GM21529 (cell line): ENCODE measurements around the gene ENOPH1.
"Not testable (repeated sequence)": the region's sequence is repeated elsewhere in the genome, so short reads cannot be mapped to it uniquely, and the experiment has no call there.

Experiments
- ATAC-seq: cut with Tn5 transposase; IDR thresholded peaks from one replicate; pipeline ENCODE4 v1.9.1; 2021; ENCODE audit not compliant: unreplicated experiment

The ENOPH1 gene

GRCh38 chr4:82467471-82467870 lies 37.1 kb downstream of the ENOPH1 start:
- no peak for ATAC-seq

GRCh38 chr4:82469791-82470345 lies 39.5 kb downstream of the ENOPH1 start:
- ATAC-seq, result no peak

- ATAC-seq, result not testable (repeated sequence)
Measured at GRCh38 chr4:82473080-82473479, 42.7 kb downstream of the ENOPH1 start.

GRCh38 chr4:82473621-82474164 lies 43.3 kb downstream of the ENOPH1 start:
- no peak for ATAC-seq

- ATAC-seq, result not testable (repeated sequence)
Measured at GRCh38 chr4:82475931-82476330, 45.5 kb downstream of the ENOPH1 start.

GRCh38 chr4:82477469-82477868 lies 47.1 kb downstream of the ENOPH1 start:
- ATAC-seq, result not testable (repeated sequence)

GRCh38 chr4:82479562-82479961 lies 49.2 kb downstream of the ENOPH1 start:
- ATAC-seq, result no peak

GRCh38 chr4:82480771-82481505 lies 50.5 kb downstream of the ENOPH1 start:
- ATAC-seq, result no peak

GRCh38 chr4:82481506-82481840 lies 51.1 kb downstream of the ENOPH1 start:
- no peak for ATAC-seq

- ATAC-seq, result no peak
Measured at GRCh38 chr4:82482387-82482786, 52.0 kb downstream of the ENOPH1 start.

- ATAC-seq, result no peak
Measured at GRCh38 chr4:82484996-82485783, 54.8 kb downstream of the ENOPH1 start.

- ATAC-seq, result no peak
Measured at GRCh38 chr4:82489076-82489475, 58.7 kb downstream of the ENOPH1 start.

- ATAC-seq, result no peak
Measured at GRCh38 chr4:82489987-82490386, 59.6 kb downstream of the ENOPH1 start.

GRCh38 chr4:82491251-82491960 lies 61.0 kb downstream of the ENOPH1 start:
- ATAC-seq, result no peak

GRCh38 chr4:82493721-82494425 lies 63.5 kb downstream of the ENOPH1 start:
- no peak for ATAC-seq

- no peak for ATAC-seq
Measured at GRCh38 chr4:82495666-82496065, 65.3 kb downstream of the ENOPH1 start.

- no peak for ATAC-seq
Measured at GRCh38 chr4:82496349-82496748, 66.0 kb downstream of the ENOPH1 start.

GRCh38 chr4:82499738-82500434 lies 69.5 kb downstream of the ENOPH1 start:
- ATAC-seq, result no peak

GRCh38 chr4:82500435-82501153 lies 70.2 kb downstream of the ENOPH1 start:
- ATAC-seq, result no peak

- ATAC-seq, result no peak
Measured at GRCh38 chr4:82501154-82501442, 70.7 kb downstream of the ENOPH1 start.
